GM18858 (cell line): ENCODE data around the gene PRUNE2.

Experiments
- ATAC-seq: cut with Tn5 transposase; IDR thresholded peaks from one replicate; pipeline ENCODE4 v1.9.1; 2021; ENCODE audit not compliant: unreplicated experiment

Gene PRUNE2

GRCh38 chr9:76634356-76635054 is 271.4 kb downstream of the PRUNE2 start:
- ATAC-seq, result no peak

GRCh38 chr9:76630916-76631315 is 275.0 kb downstream of the PRUNE2 start:
- ATAC-seq, result no peak

GRCh38 chr9:76629205-76629990 is 276.5 kb downstream of the PRUNE2 start:
- ATAC-seq, result no peak

- no peak for ATAC-seq
Measured at GRCh38 chr9:76628155-76628554, 277.8 kb downstream of the PRUNE2 start.

GRCh38 chr9:76626980-76627379 is 278.9 kb downstream of the PRUNE2 start:
- ATAC-seq, result no peak

- ATAC-seq, result no peak
Measured at GRCh38 chr9:76626141-76626540, 279.8 kb downstream of the PRUNE2 start.

- ATAC-seq, result peak; percentile 93
Measured at GRCh38 chr9:76624391-76625048, 281.4 kb downstream of the PRUNE2 start.

GRCh38 chr9:76620996-76621395 is 284.9 kb downstream of the PRUNE2 start:
- no peak for ATAC-seq

GRCh38 chr9:76620581-76620980 is 285.3 kb downstream of the PRUNE2 start:
- no peak for ATAC-seq

GRCh38 chr9:76619640-76620039 is 286.3 kb downstream of the PRUNE2 start:
- ATAC-seq, result no peak

- ATAC-seq, result no peak
Measured at GRCh38 chr9:76619197-76619596, 286.7 kb downstream of the PRUNE2 start.

GRCh38 chr9:76618762-76619161 is 287.2 kb downstream of the PRUNE2 start:
- no peak for ATAC-seq

- ATAC-seq, result no peak
Measured at GRCh38 chr9:76617497-76618175, 288.3 kb downstream of the PRUNE2 start.

- ATAC-seq, result no peak
Measured at GRCh38 chr9:76616780-76617179, 289.1 kb downstream of the PRUNE2 start.

- ATAC-seq, result no peak
Measured at GRCh38 chr9:76615177-76615603, 290.7 kb downstream of the PRUNE2 start.

- ATAC-seq, result no peak
Measured at GRCh38 chr9:76613974-76614373, 291.9 kb downstream of the PRUNE2 start.

- no peak for ATAC-seq
Measured at GRCh38 chr9:76613150-76613781, 292.6 kb downstream of the PRUNE2 start.

- no peak for ATAC-seq
Measured at GRCh38 chr9:76610011-76610352, 295.9 kb downstream of the PRUNE2 start.

GRCh38 chr9:76609285-76610010 is 296.5 kb downstream of the PRUNE2 start:
- no peak for ATAC-seq

- no peak for ATAC-seq
Measured at GRCh38 chr9:76608575-76609273, 297.2 kb downstream of the PRUNE2 start.
